Measurements from ENCODE around the gene COL18A1.

COL18A1 gene

GRCh38 chr21:45401054-45401518 is 3.9 kb upstream of the COL18A1 start:
- in situ Hi-C loops (cut with HindIII; ENCODE audit: low sequenced_read_pairs): no loop called here

GRCh38 chr21:45401916-45402900 is 2.8 kb upstream of the COL18A1 start:
- in situ Hi-C loops (cut with HindIII; ENCODE audit: low sequenced_read_pairs): no loop called here

- in situ Hi-C loops (cut with HindIII; ENCODE audit: low sequenced_read_pairs): no loop called here
Measured at GRCh38 chr21:45403133-45403824, 1.7 kb upstream of the COL18A1 start.

- in situ Hi-C loops (cut with HindIII; ENCODE audit: low sequenced_read_pairs): no loop called here
Measured at GRCh38 chr21:45403825-45404729, 888 bp upstream of the COL18A1 start.

GRCh38 chr21:45405271-45405818 is 380 bp downstream of the COL18A1 start:
- in situ Hi-C loops (cut with HindIII; ENCODE audit: low sequenced_read_pairs): no loop called here

- in situ Hi-C loops (cut with HindIII; ENCODE audit: low sequenced_read_pairs): no loop called here
Measured at GRCh38 chr21:45405819-45406762, 1.1 kb downstream of the COL18A1 start.

- in situ Hi-C loops (cut with HindIII; ENCODE audit: low sequenced_read_pairs): no loop called here
Measured at GRCh38 chr21:45406801-45407628, 2.0 kb downstream of the COL18A1 start.

GRCh38 chr21:45407629-45408247 is 2.8 kb downstream of the COL18A1 start:
- in situ Hi-C loops (cut with HindIII; ENCODE audit: low sequenced_read_pairs): no loop called here

- in situ Hi-C loops (cut with HindIII; ENCODE audit: low sequenced_read_pairs): no loop called here
Measured at GRCh38 chr21:45408271-45408791, 3.4 kb downstream of the COL18A1 start.

- in situ Hi-C loops (cut with HindIII; ENCODE audit: low sequenced_read_pairs): no loop called here
Measured at GRCh38 chr21:45408801-45409261, 3.9 kb downstream of the COL18A1 start.

GRCh38 chr21:45409466-45410150 is 4.6 kb downstream of the COL18A1 start:
- in situ Hi-C loops (cut with HindIII; ENCODE audit: low sequenced_read_pairs): no loop called here

GRCh38 chr21:45410151-45410864 is 5.3 kb downstream of the COL18A1 start:
- in situ Hi-C loops (cut with HindIII; ENCODE audit: low sequenced_read_pairs): no loop called here

- in situ Hi-C loops (cut with HindIII; ENCODE audit: low sequenced_read_pairs): no loop called here
Measured at GRCh38 chr21:45410865-45411809, 6.2 kb downstream of the COL18A1 start.

- in situ Hi-C loops (cut with HindIII; ENCODE audit: low sequenced_read_pairs): no loop called here
Measured at GRCh38 chr21:45411810-45412206, 6.8 kb downstream of the COL18A1 start.

GRCh38 chr21:45412491-45412890 is 7.5 kb downstream of the COL18A1 start:
- in situ Hi-C loops (cut with HindIII; ENCODE audit: low sequenced_read_pairs): no loop called here

Measured in DLD1 (cell line).